ENCODE measurements around the gene VPS54. TPM values are rescaled to one million over a fixed set of nuclear protein-coding genes. Genes with fewer than 3 reads are reported as not detected.

The VPS54 gene
- total RNA-seq, 1 donor from 2014 or later: 27.1 TPM

DNA sequence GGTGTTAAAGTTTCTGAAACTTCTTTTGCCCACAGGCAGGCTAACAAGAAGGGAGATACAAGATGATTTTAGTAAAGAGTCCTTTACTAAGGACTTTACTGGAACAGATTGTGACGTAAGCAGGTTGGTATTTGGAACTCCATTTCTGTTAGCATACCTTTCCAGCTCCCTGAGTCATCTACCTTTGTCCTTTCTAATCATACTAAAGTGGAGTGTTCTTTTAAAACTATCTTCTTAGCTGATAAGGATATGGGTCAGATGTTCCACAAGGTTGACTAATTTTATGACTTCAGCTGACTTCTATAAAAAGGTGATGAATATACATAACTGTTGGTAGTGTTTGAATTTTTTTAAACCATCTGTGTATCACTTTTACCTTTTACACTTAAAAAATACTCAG is 156.4 kb downstream of the VPS54 start:
- Mint-ChIP-seq H3K36me3 (ENCODE audit: low read depth) (peaks cover 18% of the 10 kb centered on the region), H3K9me3 (no peaks in the 10 kb centered on the region), H3K4me3 (no peak overlapping the region), H3K4me1 (no peaks in the 10 kb centered on the region), H3K27me3 (ENCODE audit: low read depth) (no peaks in the 10 kb centered on the region), H3K27ac (ENCODE audit: unreplicated experiment) (no peak overlapping the region)
- no peak for TF ChIP-seq CTCF (conservative IDR thresholded peaks at IDR 0.05)
- no peak for DNase-seq (ENCODE audit: low read depth, low spot score)

DNA sequence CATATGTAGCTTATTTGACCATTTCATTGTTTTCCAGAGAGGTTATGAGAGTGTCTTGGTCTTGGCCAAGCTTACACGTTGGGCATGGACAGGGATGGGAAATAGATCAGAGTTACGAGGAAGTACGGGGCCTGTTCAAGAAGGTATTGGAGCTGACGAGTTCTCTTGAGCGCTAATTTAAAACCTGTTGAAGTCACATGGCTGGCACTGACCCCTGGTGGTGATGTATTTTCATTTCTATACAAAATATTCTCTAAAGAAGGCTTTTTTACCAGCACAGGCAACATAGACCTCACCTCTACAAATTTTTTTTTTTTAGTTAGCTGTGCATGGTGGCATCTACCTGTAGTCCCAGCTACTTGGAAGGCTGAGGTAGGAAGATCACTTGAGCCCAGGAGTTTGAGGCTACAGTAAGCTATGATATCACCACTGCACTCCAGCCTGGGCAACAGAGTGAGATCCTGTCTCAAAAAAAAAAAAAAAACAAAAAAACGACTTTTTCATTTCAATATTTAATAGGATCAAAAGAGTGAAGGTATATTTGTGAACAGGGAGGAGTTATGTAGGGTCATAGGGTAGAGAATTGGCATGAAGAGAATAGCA is 157.9 kb downstream of the VPS54 start:
- H3K27me3 Mint-ChIP-seq (ENCODE audit: low read depth): no peaks in the 10 kb centered on the region
- H3K36me3 Mint-ChIP-seq (ENCODE audit: low read depth): peaks cover 21% of the 10 kb centered on the region
- TF ChIP-seq CTCF (conservative IDR thresholded peaks at IDR 0.05): peak; percentile 68
- peak; percentile 17 for DNase-seq (ENCODE audit: low read depth, low spot score)
- H3K9me3 Mint-ChIP-seq: no peaks in the 10 kb centered on the region
- H3K27ac Mint-ChIP-seq (ENCODE audit: unreplicated experiment): no peak overlapping the region
- H3K4me3 Mint-ChIP-seq: no peak overlapping the region
- no peaks in the 10 kb centered on the region for H3K4me1 Mint-ChIP-seq

GRCh38 chr2:63858291-63858690 is 160.9 kb downstream of the VPS54 start:
- H3K27me3 Mint-ChIP-seq (ENCODE audit: low read depth): no peaks in the 10 kb centered on the region
- no peak overlapping the region for H3K27ac Mint-ChIP-seq (ENCODE audit: unreplicated experiment)
- peaks cover 18% of the 10 kb centered on the region for H3K36me3 Mint-ChIP-seq (ENCODE audit: low read depth)
- no peak for TF ChIP-seq CTCF (conservative IDR thresholded peaks at IDR 0.05)
- no peaks in the 10 kb centered on the region for H3K9me3 Mint-ChIP-seq
- peaks cover 8% of the 10 kb centered on the region for H3K4me1 Mint-ChIP-seq
- H3K4me3 Mint-ChIP-seq: no peak overlapping the region
- DNase-seq (ENCODE audit: low read depth, low spot score): no peak

GRCh38 chr2:63856303-63856603 is 163.0 kb downstream of the VPS54 start:
- Mint-ChIP-seq H3K4me3 (no peak overlapping the region), H3K36me3 (ENCODE audit: low read depth) (peaks cover 15% of the 10 kb centered on the region), H3K4me1 (peaks cover 8% of the 10 kb centered on the region), H3K27ac (ENCODE audit: unreplicated experiment) (no peak overlapping the region), H3K27me3 (ENCODE audit: low read depth) (no peaks in the 10 kb centered on the region), H3K9me3 (no peaks in the 10 kb centered on the region)
- no peak for TF ChIP-seq CTCF (conservative IDR thresholded peaks at IDR 0.05)
- DNase-seq (ENCODE audit: low read depth, low spot score): no peak

- no peak for TF ChIP-seq CTCF (conservative IDR thresholded peaks at IDR 0.05)
- no peak overlapping the region for H3K27ac Mint-ChIP-seq (ENCODE audit: unreplicated experiment)
- H3K27me3 Mint-ChIP-seq (ENCODE audit: low read depth): no peaks in the 10 kb centered on the region
- peaks cover 8% of the 10 kb centered on the region for H3K4me1 Mint-ChIP-seq
- H3K4me3 Mint-ChIP-seq: no peak overlapping the region
- peaks cover 13% of the 10 kb centered on the region for H3K36me3 Mint-ChIP-seq (ENCODE audit: low read depth)
- no peak for DNase-seq (ENCODE audit: low read depth, low spot score)
- no peaks in the 10 kb centered on the region for H3K9me3 Mint-ChIP-seq
Measured at GRCh38 chr2:63855418-63856302, 163.6 kb downstream of the VPS54 start.

Measured in neural crest cell (in vitro differentiated cells).